HUES64 (cell line): Measurements from ENCODE around the gene OBP2A.

Experiments
- H3K27ac ChIP-seq: 2 replicates; pipeline ENCODE4 v1.7.0; 2013; ENCODE audit warnings: low read depth, low read length, inconsistent platforms
- H3K27me3 ChIP-seq: 2 replicates; pipeline ENCODE4 v1.6.1; 2013; ENCODE audit warnings: mild to moderate bottlenecking, low read length; ENCODE audit not compliant: insufficient read depth
- H3K36me3 ChIP-seq: 2 replicates; pipeline ENCODE4 v1.6.1; 2013; ENCODE audit warnings: mild to moderate bottlenecking, low read length; ENCODE audit not compliant: insufficient read depth
- H3K4me1 ChIP-seq: 2 replicates; pipeline ENCODE4 v1.6.1; 2013; ENCODE audit warnings: mild to moderate bottlenecking, low read length, moderate library complexity; ENCODE audit not compliant: insufficient read depth
- H3K4me3 ChIP-seq: 2 replicates; pipeline ENCODE4 v1.5.1; 2013; ENCODE audit warnings: mild to moderate bottlenecking, low read length, moderate library complexity
- H3K9ac ChIP-seq: 2 replicates; pipeline ENCODE4 v1.6.1; 2013; ENCODE audit warnings: mild to moderate bottlenecking, low read depth, low read length
- H3K9me3 ChIP-seq: 2 replicates; pipeline ENCODE4 v1.6.1; 2013; ENCODE audit warnings: low read depth, low read length; ENCODE audit not compliant: insufficient read depth
- WGBS: fragments of 150-250, 120-280 bp; methylation state at CpG from one replicate; pipeline ENCODE4 v1.1.7; 2013; ENCODE audit warnings: missing lambda C conversion rate; 5-methylcytosine and 5-hydroxymethylcytosine counted together

Gene OBP2A

GRCh38 chr9:135503371-135504261, 42.3 kb upstream of the OBP2A start:
- 96% methylated on average over 41 of the region's 41 CpGs for WGBS
- H3K4me3 ChIP-seq, result no peak overlapping the region
- H3K36me3 ChIP-seq, result peaks cover 40% of the 10 kb centered on the region
- no peaks in the 10 kb centered on the region for H3K9me3 ChIP-seq
- 0 out of 2 replicates have a peak, but pooled peaks cover 8% of the 10 kb centered on the region for H3K4me1 ChIP-seq
- 0 out of 2 replicates have a peak, but pooled peaks cover 7% of the 10 kb centered on the region for H3K27me3 ChIP-seq
- no peak overlapping the region for H3K27ac ChIP-seq
- no peak overlapping the region for H3K9ac ChIP-seq

DNA sequence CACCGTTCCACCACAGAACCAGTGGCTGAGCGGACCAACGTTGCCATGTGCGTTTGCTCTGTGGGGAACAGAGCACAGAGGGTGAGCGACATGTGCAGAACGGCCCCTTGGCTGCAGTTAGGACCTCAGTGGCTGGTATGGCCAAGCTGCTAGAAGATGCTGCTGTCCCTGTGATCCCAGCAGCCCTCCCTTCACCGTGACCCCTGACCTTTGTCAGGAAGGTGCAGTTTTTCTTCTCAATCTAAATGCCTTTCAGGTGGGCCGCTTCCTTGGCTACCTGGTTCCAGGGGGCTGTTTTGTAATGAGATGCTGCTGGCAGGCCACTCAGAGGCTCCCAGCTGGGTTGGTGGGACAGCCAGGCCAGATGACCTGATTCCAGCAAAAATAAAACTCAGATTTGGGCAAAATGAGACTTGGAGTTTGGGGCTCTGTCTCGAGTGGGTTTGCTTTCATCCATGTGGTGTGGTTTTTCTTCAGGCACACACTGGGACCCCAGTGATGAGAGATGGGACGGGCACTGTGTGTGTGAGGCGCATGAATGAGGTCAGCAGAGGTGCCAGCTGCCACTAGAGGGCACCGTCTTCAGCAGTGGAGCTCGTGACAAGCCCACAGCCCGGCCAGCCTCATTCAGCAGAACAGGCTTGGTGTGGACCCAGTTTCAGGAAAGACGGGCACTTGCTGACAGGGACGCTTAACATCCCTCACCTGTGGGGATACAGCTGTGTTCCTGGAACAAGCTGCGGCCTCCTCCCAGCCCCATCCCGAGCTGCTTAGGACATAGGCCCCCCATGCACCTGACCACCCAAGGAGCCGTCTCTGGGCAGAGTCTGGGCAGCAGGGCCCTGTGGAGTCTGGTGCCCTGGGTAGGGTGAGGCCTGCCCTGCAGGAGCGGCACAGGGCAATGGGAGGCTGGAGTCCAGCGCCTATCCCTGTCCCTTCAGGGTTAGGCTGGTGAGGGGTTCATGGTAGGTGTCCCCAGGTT, 41.4 kb upstream of the OBP2A start:
- Histone ChIP-seq H3K27ac (no peak overlapping the region), H3K4me3 (no peak overlapping the region), H3K9ac (no peak overlapping the region), H3K4me1 (0 out of 2 replicates have a peak, but pooled peaks cover 8% of the 10 kb centered on the region), H3K9me3 (no peaks in the 10 kb centered on the region), H3K36me3 (peaks cover 40% of the 10 kb centered on the region), H3K27me3 (no peaks in the 10 kb centered on the region)
- WGBS, result 85% methylated on average over 21 of the region's 21 CpGs

DNA sequence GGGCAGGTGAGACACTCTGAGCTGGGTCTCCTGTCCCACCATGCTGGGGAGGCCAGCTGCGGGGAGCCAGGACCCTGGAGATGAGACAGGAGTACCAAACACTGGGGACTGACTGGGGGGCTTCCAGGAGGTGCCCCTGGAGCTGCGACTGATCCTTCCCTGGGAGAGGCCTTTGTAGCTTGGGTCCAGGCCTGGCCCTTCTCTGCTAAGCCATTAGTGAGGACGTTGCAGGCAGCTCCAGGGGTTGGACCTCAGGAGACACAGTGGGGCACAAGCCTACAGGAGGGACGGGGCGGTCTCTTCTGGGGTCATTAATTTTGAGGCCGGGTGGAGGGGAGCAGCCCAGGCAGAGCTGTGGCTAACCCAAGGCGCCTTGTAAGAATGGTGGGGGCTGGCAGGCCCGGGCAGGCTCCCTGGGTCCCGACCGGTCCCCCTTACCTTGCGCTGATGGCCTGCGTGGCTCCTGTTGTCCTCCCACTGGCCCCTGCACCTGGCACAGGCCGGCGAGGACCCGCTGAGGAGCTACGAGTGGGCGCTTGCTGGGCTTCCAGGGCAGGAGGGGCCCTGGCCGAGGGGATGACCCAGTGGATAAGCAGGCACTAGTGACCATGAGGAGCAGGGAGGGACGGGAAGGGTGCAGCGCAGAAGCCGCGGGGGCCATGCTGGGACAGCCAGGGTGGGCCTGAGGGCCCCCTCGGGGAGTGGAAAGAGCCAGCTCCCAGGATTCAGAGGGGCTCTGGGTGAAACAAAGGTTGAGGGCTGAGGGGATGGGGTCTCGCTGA, 40.3 kb upstream of the OBP2A start:
- Histone ChIP-seq H3K4me3 (no peak overlapping the region), H3K9ac (no peak overlapping the region), H3K36me3 (peaks cover 40% of the 10 kb centered on the region), H3K4me1 (0 out of 2 replicates have a peak, but pooled peaks cover 8% of the 10 kb centered on the region), H3K27ac (no peak overlapping the region), H3K27me3 (no peaks in the 10 kb centered on the region), H3K9me3 (no peaks in the 10 kb centered on the region)
- WGBS, result 94% methylated on average over 24 of the region's 24 CpGs

DNA sequence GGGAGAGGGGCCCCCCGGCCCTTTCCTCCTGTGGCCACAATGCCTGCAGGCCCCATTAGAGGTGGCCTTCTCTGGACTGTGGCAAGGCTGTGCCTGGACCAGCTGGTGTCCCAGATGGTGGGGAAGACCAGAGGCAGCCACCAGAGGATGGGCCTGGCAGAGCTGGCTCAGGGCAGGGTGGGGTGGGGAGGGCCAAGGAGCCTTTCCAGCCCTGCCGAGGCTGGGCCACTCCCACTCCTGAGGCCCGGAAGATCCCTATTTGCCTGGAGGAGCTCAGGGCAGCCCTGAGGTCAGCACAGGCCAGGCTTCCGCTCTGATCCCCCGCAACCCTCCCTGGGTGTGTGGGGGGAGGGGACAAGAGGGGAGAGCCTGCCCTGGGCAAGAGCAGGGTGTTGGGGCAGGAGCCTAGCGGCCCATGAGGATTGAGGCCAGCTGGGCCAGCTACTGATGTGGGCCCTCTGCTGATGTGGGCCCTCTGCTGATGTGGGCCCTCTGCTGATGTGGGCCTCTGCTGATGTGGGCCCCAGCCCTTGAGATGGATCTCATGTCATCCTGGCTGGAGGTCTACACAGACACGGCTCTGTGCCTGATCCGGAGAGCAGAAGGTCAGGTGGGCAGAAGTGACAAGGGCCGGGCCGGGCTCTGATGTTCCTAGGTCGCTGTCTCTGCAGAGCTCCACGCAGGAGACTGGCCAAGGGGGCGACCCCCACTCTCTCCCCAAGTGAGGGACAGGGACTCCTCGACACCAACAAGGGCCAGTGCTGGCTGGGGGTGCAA, 39.4 kb upstream of the OBP2A start:
- WGBS, result 76% methylated on average over 14 of the region's 14 CpGs
- Histone ChIP-seq H3K9ac (no peak overlapping the region), H3K27ac (no peak overlapping the region), H3K4me1 (0 out of 2 replicates have a peak, but pooled peaks cover 6% of the 10 kb centered on the region), H3K9me3 (no peaks in the 10 kb centered on the region), H3K36me3 (peaks cover 40% of the 10 kb centered on the region), H3K27me3 (no peaks in the 10 kb centered on the region), H3K4me3 (no peak overlapping the region)

DNA sequence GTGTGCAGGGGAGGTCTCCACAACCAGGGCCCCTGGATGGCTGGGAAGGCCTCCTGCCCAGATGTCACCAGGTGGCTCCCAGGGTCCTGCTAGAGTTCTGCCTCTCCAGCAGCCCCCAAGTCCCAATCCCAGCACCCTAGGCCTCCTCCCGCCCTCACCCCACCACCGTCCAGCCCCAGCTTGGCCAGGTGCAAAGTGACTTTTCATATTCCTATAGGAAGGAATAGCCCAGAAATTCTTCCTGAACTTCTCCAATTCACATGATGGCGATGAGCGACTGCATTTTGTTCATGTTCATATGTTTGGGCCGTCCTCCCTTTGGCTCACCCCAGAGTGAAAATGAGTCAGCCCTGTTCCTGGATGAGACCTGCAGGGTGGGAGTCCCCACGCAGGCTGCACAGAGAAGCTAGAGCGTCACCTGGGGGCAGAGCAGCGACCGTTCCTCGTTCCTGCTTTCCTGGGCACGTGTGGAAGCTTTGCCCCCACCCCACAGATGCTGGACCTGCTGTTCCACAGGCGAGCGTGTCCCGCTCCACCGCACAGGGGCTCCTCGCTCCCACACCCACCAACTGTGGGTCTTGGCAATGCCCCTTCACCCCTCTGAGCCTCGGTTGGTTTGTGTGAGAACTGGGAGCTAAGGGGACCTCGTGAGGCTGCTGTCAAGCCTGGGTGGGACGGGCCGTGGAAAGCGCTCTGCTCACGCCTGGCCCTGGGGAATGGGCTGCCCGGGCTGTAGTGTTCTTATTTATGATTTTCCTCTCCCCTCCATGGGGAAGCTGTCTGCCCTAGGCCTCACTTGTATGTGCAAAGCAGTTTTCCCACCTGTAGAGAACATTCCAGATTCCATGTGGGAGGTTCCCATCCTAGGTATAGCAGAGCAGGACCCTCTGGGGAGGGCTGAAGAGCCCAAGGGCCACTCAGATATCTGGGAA, 38.6 kb upstream of the OBP2A start:
- no peak overlapping the region for H3K27ac ChIP-seq
- no peaks in the 10 kb centered on the region for H3K9me3 ChIP-seq
- WGBS, result 92% methylated on average over 23 of the region's 23 CpGs
- H3K4me1 ChIP-seq, result no peaks in the 10 kb centered on the region
- H3K9ac ChIP-seq, result no peak overlapping the region
- H3K4me3 ChIP-seq, result no peak overlapping the region
- H3K36me3 ChIP-seq, result peaks cover 31% of the 10 kb centered on the region
- H3K27me3 ChIP-seq, result no peaks in the 10 kb centered on the region

- Histone ChIP-seq H3K9ac (no peak overlapping the region), H3K27me3 (no peaks in the 10 kb centered on the region), H3K27ac (no peak overlapping the region), H3K4me1 (no peaks in the 10 kb centered on the region), H3K36me3 (peaks cover 22% of the 10 kb centered on the region), H3K9me3 (no peaks in the 10 kb centered on the region), H3K4me3 (no peak overlapping the region)
- WGBS, result 88% methylated on average over 9 of the region's 9 CpGs
Measured at GRCh38 chr9:135508211-135508820, 37.6 kb upstream of the OBP2A start.

GRCh38 chr9:135509458-135509857, 36.5 kb upstream of the OBP2A start:
- Histone ChIP-seq H3K9me3 (no peaks in the 10 kb centered on the region), H3K27me3 (no peaks in the 10 kb centered on the region), H3K27ac (no peak overlapping the region), H3K4me3 (no peak overlapping the region), H3K9ac (no peak overlapping the region), H3K36me3 (peaks cover 10% of the 10 kb centered on the region), H3K4me1 (no peaks in the 10 kb centered on the region)
- no CpG with 5 or more reads among the region's 2 CpGs for WGBS

DNA sequence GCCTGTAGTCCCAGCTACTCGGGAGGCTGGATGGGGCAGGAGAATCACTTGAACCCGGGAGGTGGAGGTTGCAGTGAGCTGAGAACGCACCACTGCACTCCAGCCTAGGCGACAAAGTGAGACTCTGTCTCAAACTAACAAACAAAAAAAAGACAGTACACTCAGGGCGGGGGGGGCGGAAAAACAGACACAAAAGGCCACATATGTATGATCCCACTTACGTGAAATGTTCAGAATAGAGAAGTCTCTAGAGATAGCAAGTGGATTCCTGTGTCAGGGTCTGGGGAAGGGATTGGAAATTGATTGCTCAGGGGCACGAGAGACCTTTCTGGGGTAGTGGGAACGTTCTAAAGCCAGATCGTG, 33.7 kb upstream of the OBP2A start:
- Histone ChIP-seq H3K4me1 (no peaks in the 10 kb centered on the region), H3K9me3 (no peaks in the 10 kb centered on the region), H3K9ac (no peak overlapping the region), H3K4me3 (no peak overlapping the region), H3K27ac (no peak overlapping the region), H3K36me3 (no peaks in the 10 kb centered on the region), H3K27me3 (no peaks in the 10 kb centered on the region)
- WGBS, result 91% methylated on average over 10 of the region's 10 CpGs

DNA sequence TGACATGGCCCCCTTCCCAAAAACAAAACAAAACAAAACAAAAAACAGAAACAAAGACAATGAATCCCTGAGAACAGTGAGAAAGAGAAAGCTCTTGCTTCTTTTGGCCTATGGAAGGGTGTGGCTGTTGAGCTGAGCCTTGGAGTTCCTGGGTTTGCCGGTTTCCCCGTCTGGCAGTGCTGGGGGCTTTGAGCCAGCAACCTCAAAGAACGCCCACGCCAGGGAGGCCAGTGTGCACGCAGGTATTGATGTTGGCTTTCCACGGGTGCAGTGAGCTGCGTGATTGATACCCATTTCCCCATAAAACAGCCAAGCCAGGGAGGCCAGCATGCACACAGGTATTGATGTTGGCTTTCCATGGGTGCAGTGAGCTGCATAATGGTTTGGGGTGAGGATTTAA, 33.0 kb upstream of the OBP2A start:
- WGBS, result 88% methylated on average over 7 of the region's 7 CpGs
- Histone ChIP-seq H3K36me3 (no peaks in the 10 kb centered on the region), H3K27ac (no peak overlapping the region), H3K9me3 (no peaks in the 10 kb centered on the region), H3K4me3 (no peak overlapping the region), H3K9ac (no peak overlapping the region), H3K27me3 (no peaks in the 10 kb centered on the region), H3K4me1 (no peaks in the 10 kb centered on the region)
